Fibroblast of the aortic adventitia (primary cell): ENCODE measurements around the gene RALGDS. TPM values are rescaled to one million over a fixed set of nuclear protein-coding genes. Genes with fewer than 3 reads are reported as not detected.

Source experiments
- DNase-seq: peaks from one replicate; pipeline ENCODE4 v3.0.0-alpha.2; 2010; ENCODE audit warnings: low read depth
- H3K4me3 ChIP-seq: 2 replicates; pipeline ENCODE4 v1.5.1; 2011; ENCODE audit warnings: low read depth, mild to moderate bottlenecking, control low read depth, low read length, moderate library complexity
- CTCF ChIP-seq: IDR thresholded peaks from 2 replicates; pipeline ENCODE4 v1.5.1; 2011; ENCODE audit warnings: mild to moderate bottlenecking, low read length, control low read depth, inconsistent platforms; ENCODE audit not compliant: insufficient read depth
- total RNA-seq: library from RNA; depleted of rRNA; stranded (reverse); fragments of >200 nt; gene quantifications from 2 replicates; pipeline ENCODE4 v1.2.3, GENCODE V29; 2012; ENCODE audit warnings: low replicate concordance

RALGDS gene
- total RNA-seq, 1 donor = 15.6 TPM

GRCh38 chr9:133118568-133118967 lies 2.5 kb downstream of the RALGDS start:
- TF ChIP-seq CTCF = no peak
- DNase-seq = no peak
- no peak overlapping the region for H3K4me3 ChIP-seq

GRCh38 chr9:133118179-133118520 lies 2.9 kb downstream of the RALGDS start:
- H3K4me3 ChIP-seq = no peak overlapping the region
- TF ChIP-seq CTCF = no peak
- DNase-seq = no peak

DNA sequence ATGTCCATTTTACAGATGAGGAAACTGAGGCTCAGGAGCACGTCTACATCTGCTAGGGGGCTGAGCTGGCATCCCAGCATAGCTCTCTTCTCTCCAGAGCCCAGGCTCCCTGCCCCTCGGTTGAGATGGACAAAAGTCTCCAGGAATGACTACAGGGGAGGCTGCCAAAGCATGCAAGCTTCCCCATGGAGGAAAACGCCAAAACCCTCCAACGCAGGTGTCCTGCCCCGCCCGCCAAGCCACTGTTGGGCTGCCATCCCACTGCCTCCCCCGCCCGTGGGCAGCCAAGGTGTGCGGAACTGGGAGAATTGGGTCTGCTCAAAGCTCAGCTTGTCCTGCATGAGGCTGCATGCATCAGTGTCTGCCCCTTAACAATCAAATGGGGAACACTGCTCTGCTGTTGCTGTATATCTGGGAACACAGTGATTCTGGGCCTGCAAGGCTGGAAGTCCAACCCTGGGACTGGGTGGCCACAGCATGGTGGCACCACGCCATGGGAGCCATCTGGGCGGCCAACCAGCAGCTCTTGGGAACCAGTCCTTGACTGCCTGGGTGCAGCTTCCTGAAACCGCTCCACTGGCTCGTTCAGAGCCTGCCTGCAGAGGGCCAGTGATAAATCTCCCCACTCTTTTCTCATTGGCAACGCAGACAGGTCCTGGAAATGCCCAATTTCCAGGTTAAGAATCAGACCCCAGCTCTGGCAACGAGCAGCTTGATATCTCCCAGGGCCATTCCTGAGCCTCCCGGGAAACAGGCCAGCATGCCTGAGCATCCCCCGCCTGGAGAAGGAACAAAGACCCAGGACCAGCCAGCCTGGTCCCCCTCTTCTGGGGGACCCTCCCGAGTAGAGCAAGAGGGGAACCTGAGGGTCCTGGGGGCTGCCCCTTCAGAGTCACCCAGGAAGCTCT lies 3.5 kb downstream of the RALGDS start:
- no peak overlapping the region for H3K4me3 ChIP-seq
- DNase-seq = peak; percentile 49
- TF ChIP-seq CTCF = peak; percentile 4

DNA sequence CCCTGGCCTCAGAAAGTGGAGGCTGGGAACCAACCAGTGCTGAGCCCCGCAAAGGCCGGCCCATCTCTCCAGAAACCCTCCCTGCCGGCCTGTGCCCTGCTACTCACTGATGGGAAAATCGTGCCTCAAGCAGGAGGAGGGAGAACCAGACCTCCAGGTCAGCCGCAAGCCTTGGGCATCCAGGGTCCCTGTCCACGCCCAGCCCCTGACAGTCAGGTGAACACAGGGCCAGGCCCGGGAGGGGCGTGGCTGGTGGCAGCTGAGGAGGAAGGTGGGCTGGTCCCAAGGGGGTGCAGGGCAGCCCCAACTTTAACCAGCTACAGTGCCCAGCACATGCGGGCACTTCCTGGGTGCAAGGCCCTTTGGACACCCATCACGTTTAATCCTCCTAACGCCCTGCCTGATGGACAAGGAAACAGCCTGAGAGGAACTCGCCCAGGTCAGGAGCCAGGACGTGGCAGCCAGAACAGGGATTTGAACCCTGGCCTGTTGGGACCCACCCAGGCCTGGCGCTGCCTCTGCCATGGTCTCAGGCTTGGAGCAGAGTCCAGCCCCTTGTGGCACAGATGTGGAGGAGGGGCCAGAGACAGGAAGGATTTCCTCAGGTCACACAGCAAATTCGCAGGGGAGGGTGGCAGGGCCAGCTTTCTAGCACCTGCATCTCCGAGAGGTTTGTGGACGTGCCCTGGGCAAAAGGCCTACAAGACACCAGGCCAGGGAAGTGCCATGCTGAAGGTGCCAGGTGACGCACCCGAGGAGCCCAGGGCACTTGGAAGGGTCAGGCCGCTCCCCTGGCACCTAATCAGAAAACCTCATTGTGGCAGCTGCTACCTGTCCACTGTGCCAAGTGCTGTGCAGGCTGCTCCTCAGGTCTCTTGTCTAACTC lies 4.5 kb downstream of the RALGDS start:
- no peak for DNase-seq
- TF ChIP-seq CTCF = no peak
- no peak overlapping the region for H3K4me3 ChIP-seq

DNA sequence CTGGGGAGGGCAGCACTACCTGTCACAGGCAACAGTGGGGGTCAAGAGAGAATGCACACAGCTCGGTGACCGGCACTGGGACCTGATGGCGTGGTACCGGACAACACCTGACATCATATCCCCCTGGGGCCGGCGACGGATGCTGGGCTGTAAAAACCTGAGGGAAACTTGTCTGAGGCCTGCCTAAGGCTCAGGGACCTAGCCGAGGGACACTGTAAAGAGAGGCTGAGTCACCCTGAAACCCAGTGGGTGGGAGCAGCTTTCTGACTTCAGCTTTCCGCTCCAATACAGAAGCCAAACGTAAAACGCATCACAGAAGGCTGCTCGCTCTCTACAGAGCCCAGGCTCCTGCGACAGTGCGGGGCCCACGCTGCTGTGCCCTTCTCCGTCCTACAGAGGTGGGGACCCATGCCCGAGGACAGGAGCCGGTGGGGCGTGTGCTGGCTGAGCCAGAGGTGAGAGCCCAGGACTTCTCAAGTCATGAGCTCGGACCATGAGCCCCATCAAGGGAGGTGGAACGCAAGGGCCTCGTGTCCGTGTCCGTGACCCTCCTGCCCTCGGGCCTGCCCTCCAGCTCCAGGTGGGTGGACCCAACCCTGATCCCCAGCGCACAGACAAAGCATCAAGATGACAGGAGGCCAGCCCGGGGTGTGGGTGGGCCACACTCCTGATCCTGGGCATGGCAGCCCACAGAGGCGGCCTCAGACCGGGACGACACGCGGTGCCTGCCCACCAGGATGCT lies 5.3 kb downstream of the RALGDS start:
- no peak for TF ChIP-seq CTCF
- no peak for DNase-seq
- no peak overlapping the region for H3K4me3 ChIP-seq

DNA sequence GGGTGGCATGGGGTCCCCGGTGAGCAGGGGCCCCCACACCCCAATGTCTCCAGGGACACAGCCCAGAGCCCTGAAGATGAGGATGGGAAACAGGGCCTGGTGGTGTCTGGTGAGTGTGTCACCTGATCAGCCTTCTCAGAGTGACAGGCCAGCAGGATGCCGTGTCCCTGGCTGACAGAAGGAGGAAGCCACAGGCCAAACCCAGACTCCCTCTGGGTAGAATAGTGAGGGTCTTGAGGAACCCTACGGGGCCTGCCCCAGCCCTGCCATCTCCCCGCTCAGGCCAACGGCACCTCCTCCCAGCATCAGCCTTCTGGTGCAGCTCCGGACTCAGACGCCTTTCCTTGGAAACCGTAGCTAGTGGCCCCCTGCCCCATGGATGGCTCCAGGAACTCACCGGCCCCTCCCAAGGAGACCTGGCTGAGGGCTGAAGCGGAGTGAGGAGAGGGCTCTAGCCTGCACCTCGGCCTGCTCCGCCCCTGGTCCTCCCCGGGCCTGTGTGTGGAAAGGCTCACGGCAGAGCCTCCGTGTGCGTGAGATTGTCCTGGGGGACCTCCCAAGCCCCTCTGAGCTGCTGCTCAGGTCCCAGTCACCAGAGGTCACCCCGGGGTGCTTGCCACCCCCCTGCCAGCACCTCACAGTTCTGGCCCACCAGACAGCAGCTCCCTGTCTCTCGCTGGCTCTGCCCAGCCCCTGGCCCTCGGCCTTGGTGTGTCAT lies 6.0 kb downstream of the RALGDS start:
- no peak for TF ChIP-seq CTCF
- H3K4me3 ChIP-seq = no peak overlapping the region
- no peak for DNase-seq
